ENCODE data around the gene C19orf73.
"Not testable (repeated sequence)": the region's sequence is repeated elsewhere in the genome, so short reads cannot be mapped to it uniquely, and the experiment has no call there.

C19orf73 gene

DNA sequence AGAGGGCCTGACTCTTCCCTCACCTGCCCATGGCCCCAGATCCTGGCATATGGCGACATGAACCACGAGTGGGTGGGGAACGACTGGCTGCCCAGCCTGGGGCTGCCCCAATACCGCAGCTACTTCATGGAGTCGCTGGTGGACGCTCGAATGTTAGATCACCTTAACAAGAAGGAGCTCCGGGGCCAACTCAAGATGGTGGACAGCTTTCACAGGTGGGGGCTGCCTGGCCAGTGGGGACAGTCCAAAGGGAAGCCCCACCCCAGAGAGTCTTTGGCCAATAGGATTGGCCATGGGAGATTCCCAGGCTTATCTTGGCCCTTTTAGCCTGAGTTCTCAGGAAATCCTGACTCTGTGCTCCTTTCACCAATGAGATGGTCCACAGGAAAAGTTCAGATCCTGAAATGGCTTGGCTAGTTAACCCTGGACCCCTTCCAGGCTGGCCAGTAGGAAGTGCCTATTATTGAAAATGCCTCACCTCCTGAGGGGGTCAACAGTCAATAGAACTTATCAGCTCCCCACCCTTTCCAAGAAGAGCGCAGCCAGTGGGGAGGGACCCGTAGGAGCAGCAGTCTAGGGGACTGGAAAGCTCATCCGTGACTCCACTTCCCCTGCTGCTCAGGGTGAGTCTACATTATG, 29.2 kb upstream of the C19orf73 start:
- TF ChIP-seq CTCF (IDR thresholded peaks at IDR 0.05; ENCODE audit: low read depth, low read length), result no peak
- no peak overlapping the region for H3K4me3 ChIP-seq (ENCODE audit: low read depth, low read length)

GRCh38 chr19:49146408-49146770, 27.4 kb upstream of the C19orf73 start:
- H3K4me3 ChIP-seq (ENCODE audit: low read depth, low read length), result not testable (repeated sequence)

GRCh38 chr19:49145573-49146407, 26.8 kb upstream of the C19orf73 start:
- H3K4me3 ChIP-seq (ENCODE audit: low read depth, low read length), result peak overlapping the region; percentile 44; the same call in 1 of the 2 replicates
- peak; percentile 76 for TF ChIP-seq CTCF (IDR thresholded peaks at IDR 0.05; ENCODE audit: low read depth, low read length)

DNA sequence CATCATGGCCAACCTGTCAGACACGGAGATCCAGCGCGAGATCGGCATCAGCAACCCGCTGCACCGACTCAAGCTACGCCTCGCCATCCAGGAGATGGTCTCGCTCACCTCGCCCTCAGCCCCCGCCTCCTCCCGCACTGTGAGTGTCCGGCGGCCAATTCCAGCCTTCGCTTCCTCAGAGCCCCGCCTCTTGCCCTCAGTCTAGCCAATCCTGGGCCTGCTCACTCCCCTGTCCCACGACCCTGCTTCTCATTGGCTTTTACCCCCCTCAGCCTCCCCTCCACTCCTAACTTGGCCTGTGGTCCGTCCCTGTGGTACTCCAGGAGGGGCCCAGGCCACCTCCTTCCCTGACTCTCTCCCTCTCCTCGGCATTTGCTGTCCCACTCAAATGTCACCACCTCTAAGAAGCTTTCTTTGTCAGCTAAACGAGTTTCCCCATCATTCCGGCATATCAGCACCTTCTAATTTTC, 24.0 kb upstream of the C19orf73 start:
- no peak for TF ChIP-seq CTCF (IDR thresholded peaks at IDR 0.05; ENCODE audit: low read depth, low read length)
- H3K4me3 ChIP-seq (ENCODE audit: low read depth, low read length), result peak overlapping the region; percentile 76

- TF ChIP-seq CTCF (IDR thresholded peaks at IDR 0.05; ENCODE audit: low read depth, low read length), result no peak
- no peak overlapping the region for H3K4me3 ChIP-seq (ENCODE audit: low read depth, low read length)
Measured at GRCh38 chr19:49141352-49141751, 22.4 kb upstream of the C19orf73 start.

DNA sequence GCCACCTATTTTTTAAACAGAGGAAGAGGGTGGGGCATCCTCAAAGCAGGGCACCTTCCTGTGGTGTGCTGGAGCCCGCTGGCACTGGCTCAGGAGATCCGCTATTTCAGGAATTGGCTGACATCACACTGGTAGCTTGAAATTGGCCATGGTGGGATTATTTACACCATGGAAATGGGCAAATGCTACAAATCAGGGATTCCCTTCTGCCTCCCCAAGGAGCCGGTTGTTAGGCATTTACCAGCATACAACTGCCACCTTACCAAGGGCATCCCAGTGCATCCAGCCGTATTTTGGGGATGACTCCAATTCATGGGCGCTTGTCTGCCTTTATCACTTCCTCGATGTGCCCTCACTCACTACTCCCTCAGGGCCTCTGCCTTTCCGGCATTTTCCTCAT, 22.0 kb upstream of the C19orf73 start:
- no peak overlapping the region for H3K4me3 ChIP-seq (ENCODE audit: low read depth, low read length)
- TF ChIP-seq CTCF (IDR thresholded peaks at IDR 0.05; ENCODE audit: low read depth, low read length), result no peak

DNA sequence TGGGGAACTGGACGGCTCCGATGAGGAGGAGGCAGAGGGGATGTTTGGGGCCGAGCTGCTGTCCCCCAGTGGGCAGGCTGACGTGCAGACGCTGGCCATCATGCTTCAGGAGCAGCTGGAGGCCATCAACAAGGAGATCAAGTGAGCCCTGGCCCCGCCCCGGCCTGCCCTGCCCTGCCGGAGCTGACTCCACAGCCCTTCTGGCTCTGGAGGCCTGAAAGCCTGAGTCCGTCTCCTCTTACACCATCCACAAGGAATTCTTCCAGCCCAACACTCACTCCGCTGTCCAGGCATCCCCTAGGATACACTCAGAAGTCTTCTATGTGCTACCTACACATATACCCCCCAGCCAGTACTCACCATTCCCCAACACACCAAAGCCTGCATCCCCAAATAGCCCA, 17.8 kb upstream of the C19orf73 start:
- H3K4me3 ChIP-seq (ENCODE audit: low read depth, low read length), result no peak overlapping the region
- no peak for TF ChIP-seq CTCF (IDR thresholded peaks at IDR 0.05; ENCODE audit: low read depth, low read length)

Measured in WI38 (cell line).